Measurements from ENCODE around the gene FRMPD1.
"Not testable (repeated sequence)": the region's sequence is repeated elsewhere in the genome, so short reads cannot be mapped to it uniquely, and the experiment has no call there.

FRMPD1 gene

DNA sequence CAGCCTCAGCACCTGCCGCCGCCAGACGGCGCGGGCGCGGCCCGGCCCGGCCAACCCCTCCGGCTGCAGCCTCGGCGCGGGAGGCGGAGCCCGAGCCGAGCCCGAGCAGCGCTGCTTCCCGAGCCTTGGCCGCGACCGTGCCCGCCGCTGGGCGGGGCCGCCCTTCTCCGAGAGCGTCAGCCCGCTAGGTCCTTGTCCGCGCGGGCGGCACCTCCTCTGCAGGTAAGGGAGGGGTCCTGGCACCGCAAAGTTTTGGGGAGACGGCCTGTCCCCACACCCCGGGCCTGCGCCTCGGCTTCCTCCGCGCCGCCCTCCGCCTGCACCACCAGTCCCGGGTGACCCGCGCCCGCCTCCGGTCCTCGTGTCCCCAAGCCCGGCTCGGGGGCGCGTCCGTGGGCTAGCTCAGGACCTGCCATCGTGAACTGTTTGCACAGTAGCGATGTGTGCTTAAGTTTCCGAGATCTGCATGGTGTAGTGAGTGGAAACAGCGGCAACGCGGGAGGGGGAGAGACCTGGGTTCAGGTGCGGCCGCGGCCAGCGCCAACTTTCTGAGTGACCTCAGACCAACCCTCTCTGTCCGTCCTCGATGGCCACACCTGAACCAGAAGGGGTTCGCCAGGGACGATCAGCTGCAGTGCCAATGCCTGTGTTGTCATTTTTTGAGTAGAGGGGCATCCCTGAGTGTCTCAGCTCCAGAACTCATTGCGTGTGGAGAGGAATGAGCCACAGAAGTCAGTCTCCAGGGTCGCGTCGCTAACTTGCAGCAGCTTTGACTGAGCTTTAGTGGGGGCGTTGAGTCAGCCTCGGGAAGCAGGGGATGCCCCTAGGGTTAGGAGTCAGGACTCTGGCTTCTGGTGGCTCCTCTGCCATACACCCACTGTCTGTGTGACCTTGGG lies at the start of gene FRMPD1:
FRMPD1 (plus strand) TSS at position 82 of the 896 bp plus-strand sequence. CDS start 41,688 bp downstream, outside the sequence.
- peak; percentile 41 for DNase-seq

DNA sequence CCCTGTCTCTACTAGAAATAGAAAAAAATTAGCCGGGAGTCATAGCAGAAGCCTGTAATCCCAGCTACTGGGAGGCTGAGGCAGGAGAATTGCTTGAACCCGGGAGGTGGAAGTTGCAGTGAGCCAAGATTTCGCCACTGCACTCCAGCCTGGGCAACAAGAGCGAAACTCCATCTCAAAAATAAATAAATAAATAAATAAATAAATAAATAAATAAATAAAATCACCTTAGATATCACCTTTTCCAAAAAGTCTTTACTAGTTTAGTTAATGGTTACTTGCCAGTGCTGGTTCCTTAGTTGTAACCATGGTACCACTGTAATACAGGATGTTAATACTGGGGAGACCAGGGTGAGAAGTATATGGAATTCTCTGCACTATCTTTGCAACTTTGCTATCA lies 48.7 kb upstream of the FRMPD1 start:
- not testable (repeated sequence) for DNase-seq

DNA sequence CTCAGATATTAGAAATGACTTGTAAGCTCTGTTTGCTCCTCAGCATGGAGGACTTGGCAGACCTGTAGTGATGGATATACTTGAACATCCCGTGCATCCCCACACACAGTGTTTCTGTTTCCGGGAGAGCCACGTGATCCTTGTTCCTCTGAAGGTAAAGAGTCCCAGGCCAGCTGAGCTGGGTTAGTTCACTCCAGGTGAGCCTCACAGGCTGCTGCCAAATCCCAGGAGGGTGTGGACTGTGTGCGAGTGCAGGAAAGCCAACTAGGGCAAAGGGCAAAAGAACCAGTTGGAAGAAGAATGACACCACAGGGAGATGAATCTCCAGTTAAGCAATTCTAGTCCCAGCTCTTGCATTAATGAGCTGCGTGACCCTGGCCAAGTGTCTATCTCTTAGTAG lies 47.9 kb upstream of the FRMPD1 start:
- no peak for DNase-seq

GRCh38 chr9:37604296-37604695 lies 46.5 kb upstream of the FRMPD1 start:
- no peak for DNase-seq

DNA sequence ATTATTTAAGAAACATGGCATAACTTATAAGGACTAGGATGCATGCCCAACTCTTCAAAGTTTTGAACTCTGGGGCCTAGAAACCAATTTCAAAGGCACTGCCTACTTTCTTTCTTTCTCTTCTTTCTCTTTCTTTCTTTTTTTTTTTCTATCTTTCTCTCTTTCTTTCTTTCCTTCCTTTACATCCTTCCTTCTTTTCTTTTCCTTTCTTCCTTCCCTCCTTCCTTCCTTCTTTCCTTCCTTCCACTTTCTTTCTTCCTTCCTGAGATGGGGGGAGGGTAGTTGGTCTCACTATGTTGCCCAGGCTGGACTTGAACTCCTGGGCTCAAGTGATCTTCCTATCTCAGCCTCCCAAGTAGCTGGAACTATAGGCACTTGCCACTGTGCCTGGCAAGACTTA lies 42.5 kb upstream of the FRMPD1 start:
- DNase-seq: no peak

GRCh38 chr9:37609735-37610397 lies 40.9 kb upstream of the FRMPD1 start:
- no peak for DNase-seq

DNA sequence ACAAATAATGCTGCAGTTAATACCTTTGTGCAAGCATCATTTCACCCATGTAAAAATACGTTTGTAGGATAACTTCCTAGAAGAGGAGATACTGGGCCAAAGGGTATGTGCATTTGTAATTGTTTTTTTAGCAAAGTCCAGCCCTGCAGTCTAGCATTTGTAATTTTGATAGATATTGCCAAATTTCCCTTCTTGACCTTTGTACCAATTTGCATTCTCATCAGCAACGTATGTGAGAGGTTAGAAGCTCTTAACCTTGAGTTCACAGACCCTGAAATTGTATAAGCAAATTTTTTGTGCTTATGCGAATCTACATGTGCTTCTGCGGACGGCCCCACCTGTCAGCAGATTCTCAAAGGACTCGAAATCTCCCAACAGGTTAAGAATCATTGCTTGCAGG lies 39.7 kb upstream of the FRMPD1 start:
- no peak for DNase-seq

- no peak for DNase-seq
Measured at GRCh38 chr9:37611961-37612360, 38.8 kb upstream of the FRMPD1 start.

DNA sequence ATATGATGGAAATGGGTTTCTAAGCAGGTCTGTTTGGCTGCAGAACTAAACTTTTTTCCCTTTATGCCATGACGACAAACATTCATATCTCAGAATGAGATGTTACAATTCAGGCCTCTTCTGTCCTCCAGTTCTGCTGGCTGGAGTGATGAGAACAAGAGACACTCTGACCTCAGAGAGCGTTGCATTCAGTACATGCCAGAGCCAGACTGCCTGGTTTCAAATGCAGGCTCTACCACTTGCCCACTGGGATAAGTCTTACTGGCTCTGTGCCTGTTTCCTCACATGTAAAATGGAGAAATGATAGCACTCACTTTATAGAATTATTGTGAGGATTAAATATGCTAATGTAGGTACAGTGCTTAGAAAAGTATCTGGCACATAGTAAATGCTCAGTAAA lies 33.6 kb upstream of the FRMPD1 start:
- no peak for DNase-seq

DNA sequence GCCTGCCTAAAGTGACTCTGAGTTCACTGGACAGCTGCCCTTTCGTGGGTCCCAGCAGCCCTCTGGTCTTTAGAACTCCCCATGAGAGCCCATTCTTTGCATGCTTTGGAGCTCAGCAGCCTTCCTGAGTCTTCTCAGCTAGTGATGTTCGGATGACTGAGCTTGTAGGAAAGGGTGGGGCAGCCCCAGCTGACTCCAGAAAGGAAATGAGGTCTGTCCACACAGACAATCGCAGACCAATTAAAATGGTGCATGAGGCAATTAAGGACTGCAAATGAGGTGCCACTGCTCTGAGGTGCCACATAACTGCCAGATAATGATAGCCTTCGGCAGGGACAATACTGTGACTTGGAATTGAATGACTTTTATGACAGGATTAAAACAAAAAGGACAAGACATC lies 32.9 kb upstream of the FRMPD1 start:
- no peak for DNase-seq

DNA sequence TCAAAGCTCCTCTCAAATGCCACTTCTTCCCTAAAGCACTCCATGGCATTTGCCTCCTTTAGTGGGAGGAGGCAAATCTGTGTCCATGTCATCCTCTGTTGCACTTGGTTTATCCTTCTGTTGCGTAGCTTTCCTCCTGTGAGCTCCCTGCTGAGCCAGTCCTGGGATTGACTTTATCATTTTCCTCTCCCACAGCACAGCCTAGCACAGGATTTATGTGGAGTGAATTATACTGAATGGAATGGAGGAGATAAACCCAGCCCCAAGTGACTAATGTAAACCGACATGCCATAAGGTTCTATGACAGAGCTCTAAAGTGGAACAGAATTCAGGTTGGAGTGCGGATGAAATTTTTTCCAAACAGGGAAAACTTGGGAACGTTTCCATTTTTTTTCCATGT lies 31.9 kb upstream of the FRMPD1 start:
- no peak for DNase-seq

DNA sequence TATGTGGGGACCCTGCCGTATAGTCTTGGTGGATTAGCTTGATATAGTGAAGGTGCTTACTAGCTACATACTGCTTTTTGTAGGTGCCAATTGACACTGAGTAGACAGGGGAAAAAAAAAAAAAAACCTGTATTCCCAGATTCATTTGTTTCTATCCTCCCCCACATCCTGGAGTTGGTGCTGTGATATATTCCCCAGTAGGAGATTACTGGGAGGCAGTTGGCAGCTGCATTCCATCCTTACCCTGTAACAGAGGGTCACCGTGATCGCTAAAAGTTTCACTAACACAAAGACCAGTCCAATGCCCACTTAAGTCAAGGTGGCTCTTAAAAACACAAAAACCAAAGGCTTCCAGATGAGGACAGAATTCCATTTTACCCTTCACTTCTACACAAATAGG lies 30.9 kb upstream of the FRMPD1 start:
- no peak for DNase-seq

DNA sequence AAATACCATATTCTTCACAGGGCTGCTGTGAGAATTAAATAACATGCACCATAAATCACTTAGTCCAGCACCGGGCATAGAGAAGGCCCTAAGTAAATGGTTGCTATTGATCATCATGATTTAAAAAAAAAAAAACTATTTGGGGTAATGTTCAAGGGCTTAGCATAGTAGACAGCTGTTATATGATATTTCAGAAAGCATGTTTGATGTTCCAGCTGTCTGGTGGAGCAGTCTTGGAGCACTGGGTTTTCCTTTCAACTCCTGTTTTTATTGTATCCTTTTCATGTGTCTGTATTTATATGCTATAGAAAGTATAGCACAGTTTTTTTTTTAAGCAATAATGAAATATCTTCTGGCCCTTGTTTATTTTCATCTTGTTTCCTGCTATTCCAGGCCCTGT lies 30.4 kb upstream of the FRMPD1 start:
- DNase-seq: no peak

DNA sequence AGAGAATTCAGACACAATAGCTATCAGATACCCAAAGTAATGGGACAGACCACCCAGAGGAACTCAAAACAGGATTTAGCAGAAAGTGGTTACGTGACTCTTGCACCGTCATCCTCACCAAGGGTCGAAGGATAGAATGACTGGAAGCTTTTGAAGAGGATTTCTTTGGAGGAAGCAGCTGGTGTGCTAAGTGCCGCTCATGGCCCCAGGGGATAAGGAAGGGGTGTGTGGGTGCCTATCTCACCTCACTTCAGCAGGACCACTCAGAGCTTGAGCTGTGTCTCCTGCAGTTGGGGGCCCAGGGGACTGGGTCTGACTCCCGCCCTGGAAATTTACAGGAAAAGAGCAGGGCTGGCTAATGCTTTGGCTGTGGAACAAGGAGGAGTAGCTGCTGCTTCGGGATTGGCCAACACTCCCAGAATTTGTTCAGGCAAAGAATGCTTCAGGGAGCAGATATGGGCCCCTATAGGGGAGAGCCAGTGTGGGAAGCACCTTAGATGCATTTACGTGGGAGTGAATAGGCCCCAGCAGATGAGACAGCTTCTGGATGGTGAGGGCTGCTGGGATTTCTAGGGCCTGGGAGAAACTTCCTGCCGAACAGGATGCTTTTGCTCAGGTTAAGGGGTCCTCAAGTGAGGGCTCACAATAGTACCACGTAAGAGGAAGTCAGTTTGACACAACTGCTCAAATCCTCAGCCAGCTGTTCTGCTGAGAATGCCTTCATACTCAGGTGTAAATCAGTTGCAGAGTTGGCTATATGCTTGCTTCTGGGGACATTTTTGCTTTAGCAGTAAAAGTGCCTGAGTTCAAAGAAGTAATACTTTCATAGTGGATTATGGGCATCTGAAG lies 29.3 kb upstream of the FRMPD1 start:
- DNase-seq: no peak

DNA sequence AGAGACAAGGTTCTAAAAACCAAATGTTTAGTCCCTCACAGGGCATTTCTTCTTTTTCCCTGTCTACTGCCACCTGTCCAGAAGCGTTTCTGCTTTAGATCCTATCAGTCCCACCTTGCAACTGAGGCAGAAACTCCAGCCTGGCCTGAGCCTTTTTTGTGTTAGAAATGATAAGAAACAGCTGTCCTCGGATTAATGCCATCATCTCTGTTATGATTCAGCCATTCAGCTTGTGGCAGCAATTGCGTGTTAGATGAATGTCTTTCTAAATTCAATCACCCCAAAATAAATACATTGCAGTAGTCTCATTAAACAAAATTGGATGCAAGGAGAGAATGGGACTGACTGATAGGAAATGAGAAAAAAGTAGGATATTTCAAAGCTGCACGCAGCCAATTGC lies 28.3 kb upstream of the FRMPD1 start:
- DNase-seq: no peak

DNA sequence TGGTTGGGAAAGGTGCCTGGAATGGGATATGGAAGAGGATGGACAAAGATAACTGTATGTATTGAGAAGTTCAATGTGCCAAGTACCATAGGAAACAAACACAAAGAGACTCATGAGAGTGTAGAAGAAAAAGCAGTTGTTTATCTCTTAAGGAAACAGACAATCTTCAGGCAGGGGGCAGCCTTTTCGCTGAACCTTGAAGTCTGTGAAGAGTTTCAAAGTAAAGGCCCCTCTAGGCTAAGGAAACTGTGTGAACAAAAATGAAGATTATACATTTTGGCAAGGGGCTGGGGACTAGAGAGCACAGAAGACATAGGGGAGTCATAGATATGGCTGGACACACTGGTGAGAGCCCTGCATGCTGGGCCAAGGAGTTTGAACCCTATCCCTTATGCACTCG lies 27.5 kb upstream of the FRMPD1 start:
- DNase-seq: no peak

DNA sequence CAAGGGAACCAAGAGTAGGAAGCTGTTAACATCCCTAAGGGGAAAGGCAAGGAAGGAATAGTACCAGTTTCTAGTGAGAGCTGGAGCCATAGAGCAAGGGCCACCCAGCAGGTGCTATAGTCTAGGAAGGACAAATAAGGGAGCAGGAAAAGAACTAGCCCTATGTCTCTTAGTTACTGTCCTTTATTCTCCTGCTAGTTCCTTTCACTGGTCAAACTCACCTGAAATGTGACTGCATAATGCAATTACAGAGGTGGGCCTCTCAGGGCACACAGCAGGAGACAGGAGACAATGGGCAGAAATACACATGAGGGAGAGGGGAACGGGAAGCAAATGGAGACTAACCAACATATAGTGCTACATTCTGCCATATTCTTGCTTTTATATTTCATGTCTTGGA lies 26.7 kb upstream of the FRMPD1 start:
- no peak for DNase-seq

DNA sequence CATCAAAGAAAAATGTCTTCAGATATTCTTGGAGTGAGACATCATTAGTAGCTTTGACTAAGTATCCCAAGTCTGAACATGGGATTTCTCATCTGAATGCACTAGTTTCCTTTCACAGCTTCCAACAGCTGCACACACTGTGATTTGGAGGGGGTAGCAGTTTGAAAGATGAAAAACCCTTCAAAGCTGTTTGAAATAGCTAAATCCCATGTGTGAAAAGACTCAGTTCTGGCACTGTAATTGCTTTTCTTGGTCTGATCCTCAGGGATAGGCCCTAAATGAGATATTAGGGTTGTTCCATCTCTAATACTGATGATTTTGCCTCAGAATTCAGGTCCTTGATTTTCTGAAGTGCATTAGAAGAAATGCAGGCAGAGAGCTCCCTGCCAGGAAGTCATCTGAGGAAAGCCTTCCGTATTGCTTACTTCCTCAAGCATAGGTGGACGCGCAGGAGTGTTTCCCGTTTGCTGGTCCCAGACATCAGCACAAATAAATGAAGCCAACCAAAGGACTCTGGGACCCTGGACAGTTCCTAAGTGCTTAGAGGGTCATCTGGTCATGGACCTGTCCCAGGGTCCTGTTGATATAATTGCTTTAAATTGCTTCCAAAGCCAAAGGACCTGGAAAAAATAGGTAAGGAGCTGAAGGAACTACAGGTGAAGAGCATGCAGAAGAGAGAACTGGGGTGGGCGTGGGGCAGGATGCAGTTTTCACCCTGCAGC lies 25.6 kb upstream of the FRMPD1 start:
- no peak for DNase-seq

GRCh38 chr9:37625758-37626147 lies 25.0 kb upstream of the FRMPD1 start:
- DNase-seq: no peak

- DNase-seq: no peak
Measured at GRCh38 chr9:37626708-37627292, 24.0 kb upstream of the FRMPD1 start.

DNA sequence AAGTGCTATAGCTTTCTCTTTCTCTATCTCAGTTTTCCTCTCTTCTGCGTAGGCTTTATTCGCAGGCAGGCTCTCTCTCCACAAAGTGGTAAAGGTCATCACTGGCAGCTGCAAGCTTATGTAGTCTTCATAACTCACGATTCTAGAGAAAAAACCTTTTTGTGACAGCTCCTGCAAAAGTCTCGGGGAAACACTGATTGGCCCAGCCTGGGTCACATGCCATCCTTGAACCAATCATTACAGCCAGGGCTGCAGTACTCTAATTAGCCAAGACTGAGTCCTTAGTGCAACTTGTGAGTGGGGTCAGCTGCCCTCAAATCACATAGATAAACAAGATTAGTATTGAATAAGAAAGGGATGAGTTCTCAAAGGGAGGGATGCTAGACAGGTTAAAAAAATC lies 18.3 kb upstream of the FRMPD1 start:
- no peak for DNase-seq

DNA sequence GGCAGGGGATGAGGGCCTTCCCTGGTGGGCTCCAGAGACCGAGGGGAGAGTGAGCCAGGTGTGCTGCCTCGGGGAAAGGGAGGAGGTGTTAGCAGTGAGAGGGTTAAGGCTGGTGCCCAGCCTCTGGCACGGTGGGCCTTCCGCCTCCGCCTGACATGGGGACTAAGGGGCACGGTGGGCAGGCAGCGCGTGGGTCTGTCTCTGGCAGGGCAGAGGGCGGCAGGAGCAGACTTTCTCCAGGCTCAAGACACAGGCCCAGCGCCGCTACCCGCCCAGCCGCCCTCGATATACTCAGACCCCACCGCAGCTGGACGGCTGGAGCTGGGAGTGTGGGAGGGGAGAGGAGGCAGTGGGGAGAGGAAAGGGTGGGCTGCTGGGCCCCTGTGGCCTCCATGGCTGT lies 14.9 kb upstream of the FRMPD1 start:
- no peak for DNase-seq

All from NCI-H510A treated with DMSO at 0.1 percent for 48 hours (cell line).